Pancreas (tissue), 10 donors: ENCODE measurements around the gene TMEM144. TPM values are rescaled to one million over a fixed set of nuclear protein-coding genes. Genes with fewer than 3 reads are reported as not detected.
A peak's percentile ranks its signal among the peaks of the same experiment; 100 is the strongest.

Source experiments
- ATAC-seq, 4 donors: fragments of 200-7000 bp; cut with Tn5 transposase; one replicate each; pipeline versions ENCODE4 v1.8.0 to v1.9.1; 2020; ENCODE audit warnings: mild to moderate bottlenecking in 4 of 4, moderate library complexity in 4 of 4
- DNase-seq, 6 donors: peaks; one replicate each; pipeline ENCODE4 v3.0.0-alpha.2; 2020
- FAIRE-seq: peaks from 2 replicates; lab custom pipeline; 2012; peaks lifted over from hg19 to GRCh38; lab: Jason Lieb, UNC
- H3K27ac ChIP-seq, 4 donors: fragments of 200-600 bp; sonication (generic); 1 replicate in 3 of 4; 2 replicates in 1 of 4; pipeline versions ENCODE4 v1.5.0 to v1.8.0; 2020
- H3K27me3 ChIP-seq, 4 donors: fragments of 200-600 bp; one replicate each; pipeline ENCODE4 v1.8.0; 2021
- H3K36me3 ChIP-seq, 3 donors: fragments of 200-600 bp; sonication (generic) in 1 of 3; one replicate each; pipeline versions ENCODE4 v1.5.0 to v1.8.0; 2020 to 2021
- H3K4me1 ChIP-seq, 3 donors: fragments of 200-600 bp; one replicate each; pipeline ENCODE4 v1.8.0; 2021
- H3K4me3 ChIP-seq, 4 donors: fragments of 200-600 bp; sonication (generic) in 2 of 4; one replicate each; pipeline versions ENCODE4 v1.5.0 to v1.8.0; 2020 to 2021
- H3K9me3 ChIP-seq, 4 donors: fragments of 200-600 bp; one replicate each; pipeline ENCODE4 v1.8.0; 2021
- CTCF ChIP-seq, 4 donors: fragments of 200-600 bp; sonication (generic) in 3 of 4; IDR thresholded peaks; one replicate each; pipeline versions ENCODE4 v1.5.0 to v1.8.0; 2021; ENCODE audit warnings: antibody characterized with exemption in 4 of 4
- WGBS, 2 donors: extraction: QIAGEN DNeasy Blood & Tissue Kit; methylation state at CpG; one replicate each; pipeline ENCODE4 v1.1.7; 2013; 5-methylcytosine and 5-hydroxymethylcytosine counted together
- intact Hi-C, 3 donors: fragments of 100-400 bp; cut with DNase I; formaldehyde crosslinking; loops; one replicate each; pipeline versions ENCODE4 v1.11.1 to v1.14.2; 2022
- polyA plus RNA-seq, 2 donors: library from polyadenylated mRNA; stranded (reverse); fragments of 200-250 nt; gene quantifications; one replicate each; pipeline ENCODE4 v1.2.3, GENCODE V29; 2013
- total RNA-seq, 6 donors: library from RNA; stranded (reverse); fragmentation: NEBNext Ultra II Directional in 4 of 6; extraction: Animal tissue kit (Norgen Biotek cat#: 25700) in 4 of 6; gene quantifications; one replicate each; pipeline versions ENCODE4 v1.2.1 to v1.2.4, GENCODE V29; 2021 to 2023
- donor health status: healthy with polysubstance abuse.
- donor health status: DM: no; HTN: no; CAD: no; lungs with moderate emphysema.
- donor health status: DM: no; HTN: no; CAD: no.
- donor health status: control.
- donor health status: control.
- donor health status: Bipolar disorder and iron deficiency.
- donor health status: DM: yes; HTN: yes; CAD: no.
- donor health status: DM: no; HTN: no; CAD: no.
- donor health status: DM: no; HTN: no; CAD: no.
- donor health status: DM: yes; HTN: yes; CAD: no.

TMEM144 gene
- total and polyA plus RNA-seq, 8 donors = 2.4 to 10.1 (median 7.2) TPM

GRCh38 chr4:158255727-158256324 is 45.5 kb downstream of the TMEM144 start:
- no peaks in the 10 kb centered on the region for H3K9me3 ChIP-seq
- peak; percentile 41 to 67 (median 52) for TF ChIP-seq CTCF (IDR thresholded peaks at IDR 0.05)
- FAIRE-seq = peak; percentile 91
- no peak overlapping the region for H3K4me3 ChIP-seq
- intact Hi-C loops = loop anchor here in 1 of 3 donors (10.0 kb wide), 1 partner anchor 369 kb away; no protein-coding TSS in a partner anchor
- no peak for DNase-seq
- peak; percentile 76 to 89 (median 87) for ATAC-seq
- H3K36me3 ChIP-seq = no peaks in the 10 kb centered on the region
- WGBS, 2 donors = 35 to 37% methylated on average over 3 of the region's 3 CpGs
- H3K27ac ChIP-seq = no peak overlapping the region
- peaks cover 0 to 3% (median 0%) of the 10 kb centered on the region in 3 donors for H3K4me1 ChIP-seq
- H3K27me3 ChIP-seq = no peaks in the 10 kb centered on the region

GRCh38 chr4:158259955-158260575 is 49.8 kb downstream of the TMEM144 start:
- peak in 1 of 4 donors; percentile 28 for TF ChIP-seq CTCF (IDR thresholded peaks at IDR 0.05)
- Histone ChIP-seq H3K4me1 (peaks cover 0 to 3% (median 0%) of the 10 kb centered on the region in 3 donors), H3K27ac (no peak overlapping the region), H3K27me3 (no peaks in the 10 kb centered on the region), H3K36me3 (no peaks in the 10 kb centered on the region), H3K9me3 (no peaks in the 10 kb centered on the region), H3K4me3 (no peak overlapping the region)
- FAIRE-seq (no peak), DNase-seq (no peak), ATAC-seq (peak in 3 of 4 donors; percentile 22 to 53 (median 36))
- WGBS, 2 donors = 28 to 32% methylated on average over 3 of the region's 3 CpGs
- intact Hi-C loops = loop anchor here in 1 of 3 donors (10.0 kb wide), 1 partner anchor 365 kb away; no protein-coding TSS in a partner anchor

- TF ChIP-seq CTCF (IDR thresholded peaks at IDR 0.05) = no peak
- ATAC-seq = no peak
- Histone ChIP-seq H3K36me3 (no peaks in the 10 kb centered on the region), H3K27me3 (no peaks in the 10 kb centered on the region), H3K9me3 (no peaks in the 10 kb centered on the region), H3K27ac (no peak overlapping the region), H3K4me1 (no peaks in the 10 kb centered on the region), H3K4me3 (no peak overlapping the region)
- intact Hi-C loops = no loop called here
- no peak for FAIRE-seq
- DNase-seq = no peak
- WGBS, 2 donors = 79 to 82% methylated on average over 4 of the region's 4 CpGs
Measured at GRCh38 chr4:158261480-158261879, 51.2 kb downstream of the TMEM144 start.

GRCh38 chr4:158268553-158268952 is 58.3 kb downstream of the TMEM144 start:
- intact Hi-C loops = no loop called here
- no peak for TF ChIP-seq CTCF (IDR thresholded peaks at IDR 0.05)
- Histone ChIP-seq H3K27me3 (no peaks in the 10 kb centered on the region), H3K27ac (no peak overlapping the region), H3K4me3 (no peak overlapping the region), H3K36me3 (no peaks in the 10 kb centered on the region), H3K4me1 (peaks cover 0 to 4% (median 3%) of the 10 kb centered on the region in 3 donors), H3K9me3 (no peaks in the 10 kb centered on the region)
- no peak for DNase-seq
- ATAC-seq = no peak
- FAIRE-seq = no peak
- 84 to 89% methylated on average over 2 of the region's 2 CpGs for WGBS, 2 donors

GRCh38 chr4:158274636-158275035 is 64.3 kb downstream of the TMEM144 start:
- H3K4me1 ChIP-seq = peaks cover 0 to 4% (median 3%) of the 10 kb centered on the region in 3 donors
- H3K9me3 ChIP-seq = no peaks in the 10 kb centered on the region
- H3K27ac ChIP-seq = no peak overlapping the region
- no peak for DNase-seq
- TF ChIP-seq CTCF (IDR thresholded peaks at IDR 0.05) = no peak
- WGBS, 2 donors = 76 to 85% methylated on average over 5 of the region's 5 CpGs
- intact Hi-C loops = no loop called here
- no peaks in the 10 kb centered on the region for H3K36me3 ChIP-seq
- H3K27me3 ChIP-seq = no peaks in the 10 kb centered on the region
- no peak for ATAC-seq
- FAIRE-seq = no peak
- no peak overlapping the region for H3K4me3 ChIP-seq
